D341Med (cell line): Measurements from ENCODE around the gene BPIFB1.

ENCODE experiments used
- DNase-seq: peaks from one replicate; pipeline ENCODE4 v3.0.0; 2012; ENCODE audit warnings: low spot score

Gene BPIFB1

GRCh38 chr20:33328157-33329137 lies 45.4 kb downstream of the BPIFB1 start:
- DNase-seq: no peak

GRCh38 chr20:33332905-33333456 lies 50.0 kb downstream of the BPIFB1 start:
- DNase-seq: no peak

- no peak for DNase-seq
Measured at GRCh38 chr20:33333616-33334015, 50.6 kb downstream of the BPIFB1 start.

- no peak for DNase-seq
Measured at GRCh38 chr20:33334111-33334510, 51.1 kb downstream of the BPIFB1 start.

GRCh38 chr20:33336375-33336774 lies 53.4 kb downstream of the BPIFB1 start:
- DNase-seq: no peak

GRCh38 chr20:33337119-33337518 lies 54.1 kb downstream of the BPIFB1 start:
- no peak for DNase-seq

- no peak for DNase-seq
Measured at GRCh38 chr20:33337531-33338165, 54.6 kb downstream of the BPIFB1 start.

- DNase-seq: no peak
Measured at GRCh38 chr20:33338467-33339258, 55.6 kb downstream of the BPIFB1 start.

GRCh38 chr20:33339515-33340058 lies 56.6 kb downstream of the BPIFB1 start:
- no peak for DNase-seq

GRCh38 chr20:33343521-33343920 lies 60.5 kb downstream of the BPIFB1 start:
- no peak for DNase-seq

GRCh38 chr20:33345342-33345741 lies 62.3 kb downstream of the BPIFB1 start:
- no peak for DNase-seq

- no peak for DNase-seq
Measured at GRCh38 chr20:33348136-33348937, 65.3 kb downstream of the BPIFB1 start.

GRCh38 chr20:33349493-33349892 lies 66.5 kb downstream of the BPIFB1 start:
- no peak for DNase-seq

- no peak for DNase-seq
Measured at GRCh38 chr20:33351696-33352095, 68.7 kb downstream of the BPIFB1 start.

- DNase-seq: no peak
Measured at GRCh38 chr20:33352258-33353012, 69.4 kb downstream of the BPIFB1 start.

- DNase-seq: no peak
Measured at GRCh38 chr20:33353013-33353402, 70.0 kb downstream of the BPIFB1 start.
